GM18870 (cell line): ENCODE data around the gene DERL2.
A peak's percentile ranks its signal among the peaks of the same experiment; 100 is the strongest.

Experiments used
- ATAC-seq: cut with Tn5 transposase; IDR thresholded peaks from one replicate; pipeline ENCODE4 v1.9.1; 2021; ENCODE audit warnings: moderate library complexity; ENCODE audit not compliant: unreplicated experiment

Gene DERL2

GRCh38 chr17:5502552-5502951 lies 16.6 kb upstream of the DERL2 start:
- ATAC-seq: no peak

- ATAC-seq: no peak
These were observed 15.7 kb upstream of the DERL2 start for GRCh38 chr17:5501685-5502084.

DNA sequence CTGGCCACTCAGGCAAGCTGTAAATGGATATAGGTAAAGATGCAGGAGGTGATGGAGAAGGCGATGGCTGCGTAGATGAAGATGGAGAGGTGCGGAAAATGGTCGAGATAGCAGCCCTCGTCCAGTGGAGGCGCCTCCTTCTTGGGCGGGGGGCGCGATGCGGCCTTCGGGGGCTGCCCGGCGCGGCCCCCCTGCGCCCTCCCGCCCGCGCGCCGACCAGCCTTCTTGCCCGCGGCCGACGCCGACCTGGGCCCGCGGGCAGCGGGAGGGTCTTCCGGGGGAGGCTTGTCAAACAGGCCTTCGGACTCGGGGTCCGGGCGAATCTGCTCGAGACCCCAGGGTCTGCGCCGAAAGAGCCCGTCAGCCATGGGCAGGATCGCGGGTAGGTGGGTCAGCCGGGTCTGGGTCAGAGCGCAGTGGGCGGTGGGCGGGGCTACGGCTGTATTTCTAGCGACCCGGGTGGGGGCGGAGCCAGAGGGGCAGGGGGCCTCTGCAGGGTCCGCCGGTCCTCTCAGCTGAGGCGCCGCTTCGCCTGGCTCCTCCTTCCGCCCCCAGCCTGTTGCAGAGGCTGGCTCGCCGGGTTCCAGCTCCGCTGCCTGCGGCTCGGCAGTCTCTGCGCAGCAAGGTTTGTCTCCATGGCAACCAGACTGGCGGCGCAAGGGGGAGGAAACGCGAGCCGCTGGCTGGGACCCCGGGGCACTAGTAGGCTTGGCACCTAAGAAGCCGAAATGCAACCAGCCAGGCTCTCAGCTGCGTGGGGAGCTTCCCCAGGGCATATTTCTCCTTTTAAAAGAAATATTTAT lies 14.8 kb upstream of the DERL2 start:
- no peak for ATAC-seq

DNA sequence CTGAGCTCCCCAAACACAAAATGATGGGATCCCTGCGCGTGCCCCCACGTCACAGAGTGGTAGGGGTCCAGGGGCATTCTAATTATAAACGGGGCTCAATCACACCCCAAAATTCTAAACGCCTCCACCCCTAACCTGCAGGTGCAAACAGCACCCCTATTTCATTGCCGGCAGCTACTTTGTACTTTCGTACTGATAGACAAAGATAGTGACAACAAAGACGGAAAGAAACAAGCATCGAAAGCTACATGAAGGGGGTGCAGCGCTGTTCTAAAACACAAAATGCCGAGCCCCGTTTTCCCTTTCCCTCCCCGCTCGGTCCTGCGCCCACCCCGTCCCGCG lies 14.2 kb upstream of the DERL2 start:
- ATAC-seq: no peak

GRCh38 chr17:5499476-5500231 lies 13.7 kb upstream of the DERL2 start:
- ATAC-seq: no peak

- no peak for ATAC-seq
These were observed 7.0 kb upstream of the DERL2 start for GRCh38 chr17:5492970-5493369.

GRCh38 chr17:5488752-5489151 lies 2.8 kb upstream of the DERL2 start:
- no peak for ATAC-seq

- peak; percentile 89 for ATAC-seq
These were observed 487 bp upstream of the DERL2 start, which contains the start of gene MIS12 for GRCh38 chr17:5486206-5487124. Gene MIS12, plus strand, starts transcription at chr17:5486566. Its CDS starts 2,297 bp downstream, at chr17:5488863.

DNA sequence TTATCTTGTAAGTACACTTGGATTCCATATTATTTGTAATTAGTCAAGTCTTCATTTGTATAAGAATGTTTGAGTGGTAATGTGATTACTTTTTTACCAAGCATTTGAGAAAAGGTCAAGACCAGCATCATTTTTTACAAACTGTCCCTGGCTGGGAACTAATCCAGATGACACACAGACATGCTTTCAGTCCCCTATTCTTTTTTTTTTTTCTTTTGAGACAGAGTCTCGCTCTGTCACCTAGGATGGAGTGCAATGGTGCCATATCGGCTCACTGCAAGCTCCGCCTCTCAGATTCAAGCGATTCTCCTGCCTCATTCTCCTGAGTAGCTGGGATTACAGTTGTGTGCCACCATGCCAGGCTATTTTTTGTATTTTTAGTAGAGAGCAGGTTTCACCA lies 4.5 kb downstream of the DERL2 start:
- ATAC-seq: no peak

GRCh38 chr17:5480962-5481361 lies 5.0 kb downstream of the DERL2 start:
- no peak for ATAC-seq

- ATAC-seq: no peak
These were observed 7.0 kb downstream of the DERL2 start for GRCh38 chr17:5478992-5479391.

GRCh38 chr17:5473906-5474305 lies 12.1 kb downstream of the DERL2 start:
- no peak for ATAC-seq

- no peak for ATAC-seq
These were observed 13.5 kb downstream of the DERL2 start for GRCh38 chr17:5472511-5472910.

DNA sequence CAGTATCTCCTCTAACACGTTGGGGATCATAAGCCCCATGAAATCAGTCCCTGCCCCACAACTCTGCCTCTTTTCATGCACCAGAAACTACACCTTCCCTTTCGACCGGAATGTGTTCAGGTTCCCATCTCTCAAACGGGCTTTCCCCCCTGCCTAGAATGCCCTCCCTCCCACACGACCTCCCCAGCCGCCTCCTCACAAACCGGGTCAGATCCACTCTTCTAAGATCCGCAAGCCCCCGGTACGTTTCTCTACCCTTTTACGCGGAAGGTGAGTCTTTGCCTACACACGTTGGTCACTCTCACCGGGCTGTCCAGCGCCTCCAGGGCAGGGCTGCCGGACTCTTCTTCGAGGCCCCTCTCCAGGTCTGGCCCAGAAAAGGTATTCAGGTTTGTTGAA lies 17.9 kb downstream of the DERL2 start:
- no peak for ATAC-seq

- ATAC-seq: no peak
These were observed 18.6 kb downstream of the DERL2 start for GRCh38 chr17:5467416-5467815.

GRCh38 chr17:5466295-5466694 lies 19.7 kb downstream of the DERL2 start:
- no peak for ATAC-seq

DNA sequence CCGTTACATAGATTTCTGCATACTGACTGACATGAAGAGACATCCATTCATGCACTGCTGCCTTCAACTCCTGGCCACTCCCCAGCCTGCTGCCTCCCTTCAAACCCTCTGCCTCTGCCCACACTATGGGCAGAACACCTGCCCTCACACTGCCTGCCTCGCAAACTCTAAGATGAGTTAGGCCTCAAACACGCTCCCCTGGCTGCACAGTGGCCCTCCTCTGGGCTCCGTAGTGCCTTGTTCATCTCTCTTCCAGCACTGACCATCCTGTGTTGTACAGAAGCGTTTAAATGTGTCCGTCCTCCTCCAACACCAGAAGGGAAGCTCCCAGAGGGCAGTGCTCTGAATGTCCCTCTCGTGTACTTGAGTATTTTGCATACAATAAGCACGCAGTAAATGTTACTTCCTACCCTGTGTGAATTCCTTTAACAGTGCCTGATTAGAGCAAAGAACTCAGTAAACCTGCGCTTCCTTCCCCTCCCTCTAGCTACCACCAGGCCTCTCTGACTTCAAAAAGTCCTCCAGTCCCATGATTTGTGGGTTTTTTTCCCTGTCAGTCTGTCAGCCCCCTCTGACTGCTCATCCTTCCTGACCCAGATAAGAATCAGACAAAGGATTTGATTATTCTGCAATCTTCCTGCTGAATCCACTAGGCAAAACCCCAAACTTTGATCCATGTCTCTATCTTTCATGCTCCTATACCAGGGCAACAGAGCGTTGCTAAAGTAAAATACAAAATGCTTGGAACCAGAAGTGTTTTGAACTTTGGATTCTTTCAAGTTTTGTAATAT lies 21.1 kb downstream of the DERL2 start:
- no peak for ATAC-seq

- no peak for ATAC-seq
These were observed 39.2 kb downstream of the DERL2 start for GRCh38 chr17:5446786-5447185.

GRCh38 chr17:5444209-5444608 lies 41.8 kb downstream of the DERL2 start:
- ATAC-seq: no peak

DNA sequence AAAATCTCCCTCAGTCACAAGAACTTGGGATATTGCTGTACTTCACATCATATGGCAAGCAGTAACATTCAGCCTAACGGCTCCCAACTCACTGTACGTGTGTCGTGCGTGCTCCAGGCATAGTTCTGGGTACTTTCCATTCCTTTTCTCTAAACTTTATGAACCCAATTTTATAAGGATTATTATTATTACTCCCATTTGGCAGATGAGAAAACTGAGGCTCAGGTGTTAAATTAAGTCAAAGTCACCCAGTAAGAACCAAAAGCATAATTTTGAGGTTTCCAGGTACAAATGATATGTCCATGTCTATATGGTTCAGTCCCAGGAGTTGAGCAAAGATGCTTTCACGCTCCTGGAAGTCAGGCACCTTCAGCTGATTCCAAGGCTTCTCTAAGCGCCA lies 42.2 kb downstream of the DERL2 start:
- ATAC-seq: no peak

DNA sequence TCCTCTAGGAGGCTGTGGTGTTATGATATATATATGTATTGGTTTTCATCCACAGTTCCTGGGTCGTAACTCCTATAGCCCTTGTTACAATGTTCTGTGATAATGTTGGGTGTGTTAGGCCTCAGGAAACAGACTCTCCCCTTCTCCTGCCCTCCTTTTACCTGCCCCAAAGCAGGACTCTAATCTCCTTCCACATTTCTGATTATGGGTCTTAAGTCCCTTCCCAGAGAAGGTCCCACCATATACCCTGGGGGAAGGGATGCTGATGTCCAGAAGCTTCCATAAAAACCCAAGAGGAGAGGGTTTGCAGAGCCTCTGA lies 46.6 kb downstream of the DERL2 start:
- ATAC-seq: no peak
